Calu3 (cell line): ENCODE measurements around the gene IBA57. TPM values are rescaled to one million over a fixed set of nuclear protein-coding genes. Genes with fewer than 3 reads are reported as not detected.

Source experiments
- BruUV-seq: library from RNA; stranded (reverse); fragments of 400-500 nt; replicated peaks from 2 replicates; lab custom pipeline; 2021; lab: Mats Ljungman, UMichigan
- CTCF ChIA-PET: fragments of 300-600 bp; sonication (Branson Sonifier 250); formaldehyde crosslinking; loops from one replicate; lab custom pipeline; 2022; ENCODE audit warnings: antibody characterized with exemption; lab: Charles Lee
- DNase-seq: peaks from one replicate; pipeline ENCODE4 v3.0.0; 2022
- H3K27ac Mint-ChIP-seq: one replicate; pipeline ENCODE4 v1.8.0; 2022; ENCODE audit warnings: mixed read lengths; ENCODE audit not compliant: unreplicated experiment
- H3K27me3 Mint-ChIP-seq: one replicate; pipeline ENCODE4 v1.8.0; 2022; ENCODE audit warnings: mixed read lengths; ENCODE audit not compliant: unreplicated experiment
- H3K36me3 Mint-ChIP-seq: one replicate; pipeline ENCODE4 v1.8.0; 2022; ENCODE audit warnings: mild to moderate bottlenecking, moderate library complexity, mixed read lengths; ENCODE audit not compliant: insufficient read depth, unreplicated experiment
- H3K4me1 Mint-ChIP-seq: one replicate; pipeline ENCODE4 v1.8.0; 2022; ENCODE audit warnings: mild to moderate bottlenecking, low read depth, mixed read lengths; ENCODE audit not compliant: unreplicated experiment
- H3K4me3 Mint-ChIP-seq: one replicate; pipeline ENCODE4 v1.8.0; 2022; ENCODE audit warnings: mild to moderate bottlenecking, low read depth, moderate library complexity, mixed read lengths; ENCODE audit not compliant: unreplicated experiment
- H3K9me3 Mint-ChIP-seq: one replicate; pipeline ENCODE4 v1.8.0; 2022; ENCODE audit warnings: low read depth, mixed read lengths; ENCODE audit not compliant: unreplicated experiment
- CTCF ChIP-seq: fragments of 200-600 bp; IDR thresholded peaks from one replicate; pipeline ENCODE4 v1.8.0; 2022; ENCODE audit warnings: antibody characterized with exemption; ENCODE audit not compliant: unreplicated experiment
- intact Hi-C: fragments of 100-400 bp; cut with micrococcal nuclease; formaldehyde crosslinking; loops from one replicate; pipeline ENCODE4 v1.10.0; 2022; ENCODE audit not compliant: unreplicated experiment
- total RNA-seq: library from RNA; stranded (reverse); gene quantifications from 2 replicates; pipeline ENCODE4 v1.2.3, GENCODE V29; 2022

Gene IBA57
- total RNA-seq, 1 experiment from 2014 or later, result 9.2 TPM

DNA sequence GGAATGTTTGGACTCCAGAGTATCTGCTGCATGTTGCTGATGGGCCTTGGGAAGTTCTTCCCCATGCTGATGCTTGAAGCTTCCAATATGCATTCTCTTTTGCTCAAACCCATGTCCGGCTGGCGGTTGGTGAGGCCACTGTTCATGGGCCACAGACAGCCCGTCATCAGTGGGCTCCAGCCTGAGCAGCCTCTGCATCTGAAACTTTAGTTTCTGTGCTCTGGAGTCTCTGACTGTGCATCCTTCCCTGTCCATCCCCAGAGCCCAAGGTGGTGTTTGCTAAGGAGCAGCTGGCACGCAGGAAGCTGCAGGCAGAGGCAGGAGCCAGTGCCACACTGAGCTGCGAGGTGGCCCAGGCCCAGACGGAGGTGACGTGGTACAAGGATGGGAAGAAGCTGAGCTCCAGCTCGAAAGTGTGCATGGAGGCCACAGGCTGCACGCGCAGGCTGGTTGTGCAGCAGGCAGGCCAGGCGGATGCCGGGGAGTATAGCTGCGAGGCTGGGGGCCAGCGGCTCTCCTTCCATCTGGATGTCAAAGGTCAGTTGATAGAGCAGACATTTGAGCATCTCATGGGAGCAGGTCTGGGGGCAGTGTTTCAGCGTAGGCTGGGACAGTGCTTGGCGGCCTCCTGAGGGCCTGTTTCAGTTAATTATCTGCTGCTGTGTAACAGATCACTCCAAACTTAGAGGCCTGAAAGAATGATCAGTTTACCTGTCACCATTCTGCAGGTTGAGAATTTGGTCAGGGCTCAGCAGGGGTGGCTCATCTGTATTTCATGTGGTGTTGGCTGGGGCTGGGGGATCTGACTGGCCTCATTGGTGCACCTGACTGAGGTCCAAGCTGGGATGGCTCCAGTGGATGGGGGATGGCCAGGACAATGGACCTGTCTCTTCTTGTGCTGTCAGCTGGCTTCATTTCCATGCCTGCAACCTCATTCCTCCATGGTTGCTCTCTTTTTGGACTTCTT, 58.9 kb downstream of the IBA57 start:
- DNase-seq, result no peak
- intact Hi-C loops, result loop anchor here (5.0 kb wide), 1 partner anchor 233 kb away; a partner anchor contains a TSS
- CTCF ChIA-PET, result no interaction called here
- Mint-ChIP-seq H3K36me3 (no peaks in the 10 kb centered on the region), H3K27ac (no peak overlapping the region), H3K4me1 (peaks cover 20% of the 10 kb centered on the region), H3K27me3 (no peaks in the 10 kb centered on the region), H3K4me3 (no peak overlapping the region), H3K9me3 (no peaks in the 10 kb centered on the region)
- no TSS peak for BruUV-seq
- TF ChIP-seq CTCF, result no peak

DNA sequence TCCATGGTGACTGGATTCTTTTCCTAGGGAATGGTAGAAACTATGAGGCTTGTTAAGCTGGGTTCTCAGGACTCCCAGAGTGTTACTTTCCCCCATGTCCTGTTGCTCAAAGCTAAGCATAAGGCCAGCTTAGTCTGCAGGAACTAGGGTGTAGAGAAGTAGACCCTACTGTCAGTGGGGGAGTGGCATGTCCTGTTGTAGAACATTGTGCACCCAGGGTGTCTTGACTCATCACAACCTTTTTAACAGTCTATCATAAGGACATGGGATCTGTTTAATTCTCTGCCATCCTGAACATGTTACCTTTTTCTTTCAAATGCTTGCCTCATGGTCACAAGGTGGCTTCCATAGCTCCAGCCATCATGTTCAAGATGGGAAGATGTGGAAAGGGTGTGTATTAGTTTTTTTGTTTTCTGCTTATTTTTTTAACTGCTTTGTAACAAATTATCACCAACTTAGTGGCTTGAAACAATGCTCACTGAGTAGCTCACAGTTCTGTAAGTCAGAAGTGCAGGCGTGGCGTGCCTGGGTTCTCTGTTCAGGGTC, 59.6 kb downstream of the IBA57 start:
- CTCF ChIA-PET, result interaction anchor here (0.7 kb wide), 1 partner anchor 11 kb away, joined by 4 read pairs; no protein-coding TSS in a partner anchor
- H3K4me3 Mint-ChIP-seq, result no peak overlapping the region
- intact Hi-C loops, result loop anchor here (5.0 kb wide), 1 partner anchor 232 kb away; a partner anchor contains a TSS
- H3K9me3 Mint-ChIP-seq, result no peaks in the 10 kb centered on the region
- no peak for TF ChIP-seq CTCF
- H3K36me3 Mint-ChIP-seq, result no peaks in the 10 kb centered on the region
- H3K4me1 Mint-ChIP-seq, result peaks cover 20% of the 10 kb centered on the region
- DNase-seq, result no peak
- BruUV-seq, result no TSS peak
- H3K27ac Mint-ChIP-seq, result no peak overlapping the region
- no peaks in the 10 kb centered on the region for H3K27me3 Mint-ChIP-seq

DNA sequence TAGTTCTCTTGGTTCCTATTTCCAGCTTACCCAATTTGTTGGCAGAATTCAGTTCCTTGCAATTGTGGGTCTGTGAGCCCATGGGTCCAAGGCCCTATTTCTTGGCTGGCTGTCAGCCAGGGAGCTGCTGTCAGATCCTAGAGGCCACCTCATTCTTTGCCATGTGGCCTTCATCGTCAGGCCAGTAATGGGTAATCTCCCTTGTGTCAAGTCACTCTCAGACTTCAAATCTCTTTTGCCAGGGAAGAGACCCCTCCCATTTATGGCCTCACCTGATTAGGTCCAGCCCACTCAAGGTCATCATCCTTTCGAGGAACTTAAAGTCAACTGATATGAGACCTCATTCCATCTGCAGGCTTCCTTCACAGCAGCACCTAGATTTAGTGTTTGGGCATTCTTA, 60.1 kb downstream of the IBA57 start:
- Mint-ChIP-seq H3K27me3 (no peaks in the 10 kb centered on the region), H3K4me1 (peaks cover 20% of the 10 kb centered on the region), H3K4me3 (no peak overlapping the region), H3K36me3 (no peaks in the 10 kb centered on the region), H3K27ac (no peak overlapping the region), H3K9me3 (no peaks in the 10 kb centered on the region)
- CTCF ChIA-PET, result interaction anchor here (0.7 kb wide), 1 partner anchor 11 kb away, joined by 4 read pairs; no protein-coding TSS in a partner anchor
- no peak for TF ChIP-seq CTCF
- no peak for DNase-seq
- no TSS peak for BruUV-seq
- intact Hi-C loops, result loop anchor here (5.0 kb wide), 1 partner anchor 232 kb away; a partner anchor contains a TSS

GRCh38 chr1:228226141-228226874, 60.7 kb downstream of the IBA57 start:
- CTCF ChIA-PET, result no interaction called here
- no peak overlapping the region for H3K4me3 Mint-ChIP-seq
- no peaks in the 10 kb centered on the region for H3K27me3 Mint-ChIP-seq
- no TSS peak for BruUV-seq
- H3K4me1 Mint-ChIP-seq, result peaks cover 20% of the 10 kb centered on the region
- DNase-seq, result no peak
- no peaks in the 10 kb centered on the region for H3K9me3 Mint-ChIP-seq
- TF ChIP-seq CTCF, result no peak
- intact Hi-C loops, result loop anchor here (5.0 kb wide), 1 partner anchor 231 kb away; a partner anchor contains a TSS
- no peak overlapping the region for H3K27ac Mint-ChIP-seq
- H3K36me3 Mint-ChIP-seq, result no peaks in the 10 kb centered on the region
